HL-60 (cell line): ENCODE measurements around the gene SORCS2.

Source experiments
- DNase-seq, 2 experiments: peaks; one replicate each; pipeline ENCODE4 v3.0.0-alpha.2; 2010 to 2020; ENCODE audit warnings: low read depth in 1 of 2, low spot score in 1 of 2
- H3K27ac ChIP-seq: fragments of 250-450 bp; sonication (Bioruptor Pico); replicated peaks from 2 replicates; pipeline ENCODE4 v1.5.1; 2020; ENCODE audit warnings: mild to moderate bottlenecking, moderate library complexity
- H3K27me3 ChIP-seq: fragments of 250-450 bp; sonication (Bioruptor Pico); 2 replicates; pipeline ENCODE4 v1.5.1; 2021; ENCODE audit warnings: mild to moderate bottlenecking, moderate library complexity; ENCODE audit not compliant: insufficient read depth, poor library complexity, severe bottlenecking
- H3K4me3 ChIP-seq: replicated peaks from 2 replicates; pipeline ENCODE4 v1.5.1; 2011; ENCODE audit warnings: mild to moderate bottlenecking, control low read depth, low read length; ENCODE audit not compliant: insufficient read depth
- CTCF ChIP-seq: IDR thresholded peaks from one replicate; pipeline ENCODE4 v1.5.1; 2011; ENCODE audit warnings: low read length, control low read depth, inconsistent platforms; ENCODE audit not compliant: insufficient read depth
- GABPA ChIP-seq: IDR thresholded peaks from 2 replicates; pipeline ENCODE4 v1.6.1; 2012; ENCODE audit warnings: low read depth
- POLR2AphosphoS5 ChIP-seq: IDR thresholded peaks from 2 replicates; pipeline ENCODE4 v1.6.1; 2012; ENCODE audit warnings: low read depth
- REST ChIP-seq: IDR thresholded peaks from 2 replicates; pipeline ENCODE4 v1.6.1; 2012; ENCODE audit warnings: low read depth; ENCODE audit not compliant: insufficient replicate concordance
- SPI1 ChIP-seq: IDR thresholded peaks from 2 replicates; pipeline ENCODE4 v1.6.1; 2012; ENCODE audit warnings: low read depth, mild to moderate bottlenecking, borderline replicate concordance

The SORCS2 gene

GRCh38 chr4:7398104-7398423 lies 205.7 kb downstream of the SORCS2 start:
- TF ChIP-seq CTCF: no peak
- no peak overlapping the region for H3K27ac ChIP-seq
- DNase-seq: no peak
- no peak overlapping the region for H3K4me3 ChIP-seq
- peaks cover 18% of the 10 kb centered on the region for H3K27me3 ChIP-seq

GRCh38 chr4:7398788-7399439 lies 206.6 kb downstream of the SORCS2 start:
- H3K4me3 ChIP-seq: no peak overlapping the region
- TF ChIP-seq SPI1: no peak
- no peak for TF ChIP-seq POLR2AphosphoS5
- TF ChIP-seq GABPA: no peak
- no peak for TF ChIP-seq REST
- TF ChIP-seq CTCF: no peak
- no peak overlapping the region for H3K27ac ChIP-seq
- H3K27me3 ChIP-seq: peaks cover 18% of the 10 kb centered on the region
- DNase-seq: no peak

GRCh38 chr4:7399440-7400234 lies 207.3 kb downstream of the SORCS2 start:
- Histone ChIP-seq H3K27ac (no peak overlapping the region), H3K27me3 (peaks cover 18% of the 10 kb centered on the region), H3K4me3 (no peak overlapping the region)
- DNase-seq: no peak
- TF ChIP-seq REST: no peak
- TF ChIP-seq CTCF: no peak
- no peak for TF ChIP-seq GABPA
- TF ChIP-seq POLR2AphosphoS5: no peak
- no peak for TF ChIP-seq SPI1
